ENCODE results near the gene HERC6.

GRCh38 chr4:88366460-88366859 lies 12.2 kb upstream of the HERC6 start:
- TF ChIP-seq TAF1 (IDR thresholded peaks at IDR 0.05; ENCODE audit: low read depth) (no peak), CTCF (IDR thresholded peaks at IDR 0.05; ENCODE audit: poor library complexity, severe bottlenecking) (no peak), EZH2 (IDR thresholded peaks at IDR 0.05; ENCODE audit: borderline replicate concordance, insufficient read depth, low read length, poor library complexity, severe bottlenecking) (no peak), SMC3 (conservative IDR thresholded peaks at IDR 0.05; ENCODE audit: poor library complexity) (no peak), POLR2AphosphoS5 (IDR thresholded peaks at IDR 0.05) (no peak), EP300 (conservative IDR thresholded peaks at IDR 0.05; ENCODE audit: poor library complexity, severe bottlenecking) (no peak), MXI1 (conservative IDR thresholded peaks at IDR 0.05; ENCODE audit: poor library complexity, severe bottlenecking) (no peak), RAD21 (conservative IDR thresholded peaks at IDR 0.05) (no peak)

All from neural cell (in vitro differentiated cells).